HG03460 (cell line): ENCODE measurements around the gene TSSK2.

Experiments
- ATAC-seq: cut with Tn5 transposase; IDR thresholded peaks from one replicate; pipeline ENCODE4 v1.9.1; 2021; ENCODE audit not compliant: unreplicated experiment

The TSSK2 gene

GRCh38 chr22:19122752-19123492, 8.2 kb upstream of the TSSK2 start:
- no peak for ATAC-seq

GRCh38 chr22:19123936-19124335, 7.2 kb upstream of the TSSK2 start:
- ATAC-seq = no peak

- ATAC-seq = no peak
These were observed 6.7 kb upstream of the TSSK2 start for GRCh38 chr22:19124377-19124776.

GRCh38 chr22:19125011-19125410, 6.1 kb upstream of the TSSK2 start:
- ATAC-seq = no peak

- ATAC-seq = no peak
These were observed 5.4 kb upstream of the TSSK2 start for GRCh38 chr22:19125474-19126308.

- no peak for ATAC-seq
These were observed 4.5 kb upstream of the TSSK2 start for GRCh38 chr22:19126309-19127273.

- ATAC-seq = no peak
These were observed 3.6 kb upstream of the TSSK2 start for GRCh38 chr22:19127329-19128008.

GRCh38 chr22:19128009-19128401, 3.1 kb upstream of the TSSK2 start:
- no peak for ATAC-seq

GRCh38 chr22:19128946-19129727, 2.0 kb upstream of the TSSK2 start:
- ATAC-seq = no peak

GRCh38 chr22:19129871-19130270, 1.2 kb upstream of the TSSK2 start:
- no peak for ATAC-seq

- no peak for ATAC-seq
These were observed 542 bp downstream of the TSSK2 start for GRCh38 chr22:19131685-19132015.

- ATAC-seq = no peak
These were observed 1.0 kb downstream of the TSSK2 start for GRCh38 chr22:19132153-19132552.

- ATAC-seq = no peak
These were observed 1.7 kb downstream of the TSSK2 start for GRCh38 chr22:19132693-19133400.

GRCh38 chr22:19133561-19133960, 2.5 kb downstream of the TSSK2 start:
- no peak for ATAC-seq

GRCh38 chr22:19134176-19134831, 3.2 kb downstream of the TSSK2 start:
- ATAC-seq = no peak

GRCh38 chr22:19134874-19135273, 3.8 kb downstream of the TSSK2 start:
- ATAC-seq = no peak

GRCh38 chr22:19136915-19137314, 5.8 kb downstream of the TSSK2 start:
- ATAC-seq = no peak

- no peak for ATAC-seq
These were observed 6.5 kb downstream of the TSSK2 start for GRCh38 chr22:19137384-19138216.
